ENCODE measurements around the gene EP400.

DNA sequence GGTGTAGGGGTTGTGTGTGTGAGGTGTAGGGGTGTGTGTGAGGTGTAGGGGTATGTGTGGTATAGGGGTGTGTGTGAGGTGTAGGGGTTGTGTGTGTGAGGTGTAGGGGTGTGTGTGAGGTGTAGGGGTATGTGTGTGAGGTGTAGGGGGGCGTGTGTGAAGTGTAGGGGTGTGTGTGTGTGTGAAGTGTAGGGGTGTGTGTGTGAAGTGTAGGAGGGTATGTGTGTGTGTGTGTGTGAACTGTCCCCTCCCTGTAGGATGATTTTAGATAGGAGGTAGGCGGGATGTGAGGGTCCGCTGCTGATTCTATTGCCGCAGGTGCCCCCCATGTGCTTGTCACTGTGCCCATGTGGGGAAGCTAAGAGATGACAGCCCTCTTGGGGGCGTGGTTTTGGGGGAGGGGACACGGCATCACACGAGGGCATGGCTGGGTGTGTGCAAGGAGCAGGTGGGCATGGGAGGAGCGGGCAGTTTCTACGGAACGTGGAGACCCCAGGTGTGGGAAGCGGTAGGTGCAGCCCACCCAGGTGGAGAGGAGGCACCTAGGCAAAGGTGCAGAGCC, 105.9 kb downstream of the EP400 start:
- TF ChIP-seq KLF10 (tag by site-specific recombination; IDR thresholded peaks at IDR 0.05) (no peak), ZNF791 (tag by site-specific recombination; IDR thresholded peaks at IDR 0.05) (no peak), KLF16 (tag by site-specific recombination; IDR thresholded peaks at IDR 0.05) (no peak), ZSCAN5A (tag by site-specific recombination; IDR thresholded peaks at IDR 0.05) (no peak), ZNF501 (tag by site-specific recombination; IDR thresholded peaks at IDR 0.05) (no peak), ZNF133 (tag by site-specific recombination; IDR thresholded peaks at IDR 0.05) (no peak)
- TF ChIP-seq, protein P1, sequence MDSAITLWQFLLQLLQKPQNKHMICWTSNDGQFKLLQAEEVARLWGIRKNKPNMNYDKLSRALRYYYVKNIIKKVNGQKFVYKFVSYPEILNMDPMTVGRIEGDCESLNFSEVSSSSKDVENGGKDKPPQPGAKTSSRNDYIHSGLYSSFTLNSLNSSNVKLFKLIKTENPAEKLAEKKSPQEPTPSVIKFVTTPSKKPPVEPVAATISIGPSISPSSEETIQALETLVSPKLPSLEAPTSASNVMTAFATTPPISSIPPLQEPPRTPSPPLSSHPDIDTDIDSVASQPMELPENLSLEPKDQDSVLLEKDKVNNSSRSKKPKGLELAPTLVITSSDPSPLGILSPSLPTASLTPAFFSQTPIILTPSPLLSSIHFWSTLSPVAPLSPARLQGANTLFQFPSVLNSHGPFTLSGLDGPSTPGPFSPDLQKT (IDR thresholded peaks at IDR 0.05; ENCODE audit: borderline replicate concordance, low read depth, low read length) = no peak
